H1 (cell line): ENCODE measurements around the gene BEAN1. TPM values are rescaled to one million over a fixed set of nuclear protein-coding genes. Genes with fewer than 3 reads are reported as not detected.

Experiments
- CHD7 ChIP-seq: fragments of 300-600 bp; sonication (generic); IDR thresholded peaks from 2 replicates; pipeline ENCODE4 v1.7.1; 2012; ENCODE audit warnings: low read length, moderate library complexity, mild to moderate bottlenecking, inconsistent platforms; ENCODE audit not compliant: insufficient replicate concordance
- polyA plus RNA-seq, 7 experiments: library from polyadenylated mRNA; depleted of rRNA in 3 of 7; stranded (reverse) in 5 of 7; unstranded in 2 of 7; fragments of >200 nt in 5 of 7; fragments of 200-250 nt in 2 of 7; gene quantifications; 1 replicate in 5 of 7; 2 replicates in 1 of 7; 4 replicates in 1 of 7; pipeline versions ENCODE4 v1.2.1 to v1.2.3, GENCODE V29; 2011 to 2013; ENCODE audit warnings: missing spikeins in 2 of 7, mixed read lengths in 2 of 7
- total RNA-seq: library from RNA; stranded (reverse); fragmentation: NEBNext Ultra II Directional; extraction: Animal tissue kit (Norgen Biotek cat#: 25700); gene quantifications from 2 replicates; pipeline ENCODE4 v1.2.1, GENCODE V29; 2021
- TF ChIP-seq, protein P1 (sequence below), 3 experiments: IDR thresholded peaks; 1 replicate in 2 of 3; 2 replicates in 1 of 3; pipeline versions ENCODE4 v1.5.1 to v1.6.1; 2011; ENCODE audit warnings: low read length in 3 of 3, mild to moderate bottlenecking in 3 of 3, inconsistent platforms in 2 of 3, low read depth in 1 of 3, moderate library complexity in 1 of 3; ENCODE audit not compliant: insufficient read depth in 1 of 3; ENCODE audit errors: control extremely low read depth in 1 of 3

BEAN1 gene
- total and polyA plus RNA-seq, 2 of the 8 experiments (the other 6 are each of a cell fraction or from before 2014, with no cell fraction given) = 0.08 TPM; not detected in 1

GRCh38 chr16:66458292-66458691 lies 31.2 kb downstream of the BEAN1 start (continued):
- no peak for TF ChIP-seq CHD7
- TF ChIP-seq, protein P1, sequence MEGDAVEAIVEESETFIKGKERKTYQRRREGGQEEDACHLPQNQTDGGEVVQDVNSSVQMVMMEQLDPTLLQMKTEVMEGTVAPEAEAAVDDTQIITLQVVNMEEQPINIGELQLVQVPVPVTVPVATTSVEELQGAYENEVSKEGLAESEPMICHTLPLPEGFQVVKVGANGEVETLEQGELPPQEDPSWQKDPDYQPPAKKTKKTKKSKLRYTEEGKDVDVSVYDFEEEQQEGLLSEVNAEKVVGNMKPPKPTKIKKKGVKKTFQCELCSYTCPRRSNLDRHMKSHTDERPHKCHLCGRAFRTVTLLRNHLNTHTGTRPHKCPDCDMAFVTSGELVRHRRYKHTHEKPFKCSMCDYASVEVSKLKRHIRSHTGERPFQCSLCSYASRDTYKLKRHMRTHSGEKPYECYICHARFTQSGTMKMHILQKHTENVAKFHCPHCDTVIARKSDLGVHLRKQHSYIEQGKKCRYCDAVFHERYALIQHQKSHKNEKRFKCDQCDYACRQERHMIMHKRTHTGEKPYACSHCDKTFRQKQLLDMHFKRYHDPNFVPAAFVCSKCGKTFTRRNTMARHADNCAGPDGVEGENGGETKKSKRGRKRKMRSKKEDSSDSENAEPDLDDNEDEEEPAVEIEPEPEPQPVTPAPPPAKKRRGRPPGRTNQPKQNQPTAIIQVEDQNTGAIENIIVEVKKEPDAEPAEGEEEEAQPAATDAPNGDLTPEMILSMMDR (IDR thresholded peaks at IDR 0.05; ENCODE audit: control extremely low read depth in 1 of 3, insufficient read depth in 1 of 3, low read depth in 1 of 3, low read length in 3 of 3) = no peak
